A549 (cell line): Measurements from ENCODE around the gene DIP2C.

Experiments used
- CHD2 ChIP-seq: fragments of 150-350 bp; IDR thresholded peaks from 2 replicates; pipeline ENCODE4 v1.6.1; 2014; ENCODE audit warnings: low read length; ENCODE audit not compliant: partially characterized antibody
- CTCF ChIP-seq: fragments of >200 bp; sonication (Bioruptor Twin); formaldehyde crosslinking; IDR thresholded peaks from 3 replicates; pipeline ENCODE4 v1.5.1; 2016
- EP300 ChIP-seq, 2 experiments: fragments of >200 bp; sonication (Bioruptor Twin); formaldehyde crosslinking; IDR thresholded peaks; 2 replicates in 1 of 2; 3 replicates in 1 of 2; pipeline ENCODE4 v1.6.1; 2016 to 2017
- MAZ ChIP-seq: fragments of 150-350 bp; IDR thresholded peaks from 2 replicates; pipeline ENCODE4 v1.6.1; 2014; ENCODE audit warnings: antibody characterized with exemption, low read depth, low read length, borderline replicate concordance
- POLR2A ChIP-seq: IDR thresholded peaks from 2 replicates; pipeline ENCODE4 v1.6.1; 2012; ENCODE audit warnings: mild to moderate bottlenecking, low read length
- RAD21 ChIP-seq, 2 experiments: fragments of >200 bp in 1 of 2; sonication (Bioruptor Twin) in 1 of 2; formaldehyde crosslinking in 1 of 2; IDR thresholded peaks in 1 of 2; conservative IDR thresholded peaks in 1 of 2; 2 replicates in 1 of 2; 3 replicates in 1 of 2; pipeline ENCODE4 v1.6.1; 2012 to 2018; ENCODE audit warnings: inconsistent platforms in 1 of 2
- RCOR1 ChIP-seq: fragments of 150-350 bp; IDR thresholded peaks from 2 replicates; pipeline ENCODE4 v1.6.1; 2014; ENCODE audit warnings: antibody characterized with exemption, low read length, low read depth
- REST ChIP-seq: fragments of 200-600 bp; sonication (generic); IDR thresholded peaks from 2 replicates; pipeline ENCODE4 v1.6.1; 2016; ENCODE audit warnings: antibody characterized with exemption, mild to moderate bottlenecking, moderate library complexity
- RNF2 ChIP-seq: fragments of 200-600 bp; sonication (generic); IDR thresholded peaks from 2 replicates; pipeline ENCODE4 v1.6.1; 2016; ENCODE audit warnings: low read depth, mild to moderate bottlenecking, antibody characterized with exemption, moderate library complexity, borderline replicate concordance
- TP53 ChIP-seq: fragments of 250-450 bp; sonication (Bioruptor Pico); IDR thresholded peaks from 2 replicates; pipeline ENCODE4 v1.5.0; 2021; ENCODE audit warnings: mild to moderate bottlenecking, moderate library complexity
- USF2 ChIP-seq: fragments of 450-650 bp; IDR thresholded peaks from 2 replicates; pipeline ENCODE4 v1.6.1; 2014; ENCODE audit warnings: antibody characterized with exemption
- ZFP36 ChIP-seq: fragments of 450-650 bp; IDR thresholded peaks from 2 replicates; pipeline ENCODE4 v1.6.1; 2014; ENCODE audit warnings: borderline replicate concordance; ENCODE audit not compliant: partially characterized antibody
- ZSCAN20 ChIP-seq: fragments of 250-450 bp; sonication (Bioruptor Pico); IDR thresholded peaks from 2 replicates; pipeline ENCODE4 v1.8.0; 2022; ENCODE audit warnings: mild to moderate bottlenecking, moderate library complexity

- TF ChIP-seq CTCF (no peak), POLR2A (no peak), RNF2 (no peak), MAZ (no peak), USF2 (no peak), EP300 (IDR thresholded peaks at IDR 0.05) (no peak), RCOR1 (no peak), ZSCAN20 (CRISPR knock-in tag) (no peak), ZFP36 (no peak), RAD21 (conservative IDR thresholded peaks at IDR 0.05 in 1 of 2, IDR thresholded peaks at IDR 0.05 in 1 of 2) (no peak), CHD2 (no peak), TP53 (CRISPR knock-in tag) (no peak), REST (no peak)
Measured at GRCh38 chr10:390449-391100, 298.9 kb downstream of the DIP2C start.
